DOHH2 (cell line): ENCODE results near the gene ANKRD13C.

Experiments used
- EZH2phosphoT487 ChIP-seq: fragments of 200-600 bp; sonication (generic); IDR thresholded peaks from 2 replicates; pipeline ENCODE4 v1.6.1; 2017; ENCODE audit warnings: borderline replicate concordance, mild to moderate bottlenecking, antibody characterized with exemption, low read length, moderate library complexity, mixed read lengths
- TF ChIP-seq, protein P1 (sequence below): fragments of 200-600 bp; sonication (generic); IDR thresholded peaks from one replicate; pipeline ENCODE4 v1.5.1; 2014; ENCODE audit warnings: antibody characterized with exemption, mild to moderate bottlenecking, low read depth, low read length; ENCODE audit not compliant: poor library complexity, severe bottlenecking

GRCh38 chr1:70353601-70354331 is 756 bp downstream of the ANKRD13C start:
- TF ChIP-seq, protein P1, sequence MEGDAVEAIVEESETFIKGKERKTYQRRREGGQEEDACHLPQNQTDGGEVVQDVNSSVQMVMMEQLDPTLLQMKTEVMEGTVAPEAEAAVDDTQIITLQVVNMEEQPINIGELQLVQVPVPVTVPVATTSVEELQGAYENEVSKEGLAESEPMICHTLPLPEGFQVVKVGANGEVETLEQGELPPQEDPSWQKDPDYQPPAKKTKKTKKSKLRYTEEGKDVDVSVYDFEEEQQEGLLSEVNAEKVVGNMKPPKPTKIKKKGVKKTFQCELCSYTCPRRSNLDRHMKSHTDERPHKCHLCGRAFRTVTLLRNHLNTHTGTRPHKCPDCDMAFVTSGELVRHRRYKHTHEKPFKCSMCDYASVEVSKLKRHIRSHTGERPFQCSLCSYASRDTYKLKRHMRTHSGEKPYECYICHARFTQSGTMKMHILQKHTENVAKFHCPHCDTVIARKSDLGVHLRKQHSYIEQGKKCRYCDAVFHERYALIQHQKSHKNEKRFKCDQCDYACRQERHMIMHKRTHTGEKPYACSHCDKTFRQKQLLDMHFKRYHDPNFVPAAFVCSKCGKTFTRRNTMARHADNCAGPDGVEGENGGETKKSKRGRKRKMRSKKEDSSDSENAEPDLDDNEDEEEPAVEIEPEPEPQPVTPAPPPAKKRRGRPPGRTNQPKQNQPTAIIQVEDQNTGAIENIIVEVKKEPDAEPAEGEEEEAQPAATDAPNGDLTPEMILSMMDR = no peak
- TF ChIP-seq EZH2phosphoT487 = no peak
